MCF 10A (cell line): ENCODE measurements around the gene CYP11A1. TPM values are rescaled to one million over a fixed set of nuclear protein-coding genes. Genes with fewer than 3 reads are reported as not detected.

Experiments
- BruUV-seq: library from RNA; stranded (reverse); fragments of 400-500 nt; replicated peaks from 2 replicates; lab custom pipeline; 2021; lab: Mats Ljungman, UMichigan
- CTCF ChIA-PET: fragments of 300-600 bp; sonication (Branson Sonifier 250); formaldehyde crosslinking; extraction: SDS; loops from one replicate; lab custom pipeline; 2021; ENCODE audit warnings: antibody characterized with exemption, inconsistent platforms; lab: Yijun Ruan, JAX
- POLR2A ChIA-PET: fragments of 300-600, 350-650 bp; sonication (Branson Sonifier 250); formaldehyde crosslinking; extraction: SDS; loops from one replicate; lab custom pipeline; 2020; ENCODE audit warnings: antibody characterized with exemption, inconsistent platforms; lab: Yijun Ruan, JAX
- DNase-seq: peaks from one replicate; pipeline ENCODE4 v3.0.0-alpha.2; 2018; ENCODE audit not compliant: unreplicated experiment
- H3K27ac Mint-ChIP-seq: one replicate; pipeline ENCODE4 v1.8.0; 2022; ENCODE audit warnings: mild to moderate bottlenecking, low read depth, mixed read lengths; ENCODE audit not compliant: unreplicated experiment
- H3K27me3 Mint-ChIP-seq: one replicate; pipeline ENCODE4 v1.8.0; 2022; ENCODE audit warnings: mixed read lengths; ENCODE audit not compliant: insufficient read depth, unreplicated experiment
- H3K36me3 Mint-ChIP-seq: one replicate; pipeline ENCODE4 v1.8.0; 2022; ENCODE audit warnings: mild to moderate bottlenecking, moderate library complexity, mixed read lengths; ENCODE audit not compliant: insufficient read depth, unreplicated experiment
- H3K4me1 Mint-ChIP-seq: one replicate; pipeline ENCODE4 v1.8.0; 2022; ENCODE audit warnings: mixed read lengths; ENCODE audit not compliant: insufficient read depth, unreplicated experiment
- H3K4me3 Mint-ChIP-seq: one replicate; pipeline ENCODE4 v1.8.0; 2022; ENCODE audit warnings: mild to moderate bottlenecking, moderate library complexity, mixed read lengths; ENCODE audit not compliant: unreplicated experiment
- H3K9me3 Mint-ChIP-seq: one replicate; pipeline ENCODE4 v1.8.0; 2022; ENCODE audit warnings: mixed read lengths; ENCODE audit not compliant: unreplicated experiment
- intact Hi-C: fragments of 100-400 bp; cut with micrococcal nuclease; formaldehyde crosslinking; loops from 2 replicates; pipeline ENCODE4 v1.14.1; 2022
- total RNA-seq: library from RNA; stranded (reverse); gene quantifications from 2 replicates; pipeline ENCODE4 v1.2.3, GENCODE V29; 2022
- TF ChIP-seq, protein P1 (sequence below): fragments of 200-600 bp; IDR thresholded peaks from one replicate; pipeline ENCODE4 v1.8.0; 2022; ENCODE audit warnings: antibody characterized with exemption, mild to moderate bottlenecking; ENCODE audit not compliant: unreplicated experiment

The CYP11A1 gene
- total RNA-seq, 1 experiment from 2014 or later: not detected

DNA sequence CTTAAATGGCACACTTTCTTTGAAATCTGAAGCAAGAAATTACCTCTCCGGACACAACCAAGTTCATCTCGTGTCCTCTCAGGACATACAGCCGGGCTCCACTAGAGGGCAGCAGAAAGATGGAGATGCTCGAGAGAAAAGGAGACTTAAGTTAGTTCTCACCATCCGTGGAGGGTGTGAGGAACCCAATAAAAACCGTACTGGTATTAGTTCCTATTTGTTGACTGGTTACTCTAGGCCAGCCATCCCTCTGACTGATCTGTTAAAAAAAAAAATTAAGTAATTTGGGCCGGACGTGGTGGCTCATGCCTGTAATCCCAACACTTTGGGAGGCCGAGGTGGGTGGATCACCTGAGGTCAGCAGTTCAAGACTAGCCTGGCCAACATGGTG lies 7.9 kb upstream of the CYP11A1 start:
- BruUV-seq: no TSS peak
- peaks cover 31% of the 10 kb centered on the region for H3K27me3 Mint-ChIP-seq
- no peaks in the 10 kb centered on the region for H3K9me3 Mint-ChIP-seq

DNA sequence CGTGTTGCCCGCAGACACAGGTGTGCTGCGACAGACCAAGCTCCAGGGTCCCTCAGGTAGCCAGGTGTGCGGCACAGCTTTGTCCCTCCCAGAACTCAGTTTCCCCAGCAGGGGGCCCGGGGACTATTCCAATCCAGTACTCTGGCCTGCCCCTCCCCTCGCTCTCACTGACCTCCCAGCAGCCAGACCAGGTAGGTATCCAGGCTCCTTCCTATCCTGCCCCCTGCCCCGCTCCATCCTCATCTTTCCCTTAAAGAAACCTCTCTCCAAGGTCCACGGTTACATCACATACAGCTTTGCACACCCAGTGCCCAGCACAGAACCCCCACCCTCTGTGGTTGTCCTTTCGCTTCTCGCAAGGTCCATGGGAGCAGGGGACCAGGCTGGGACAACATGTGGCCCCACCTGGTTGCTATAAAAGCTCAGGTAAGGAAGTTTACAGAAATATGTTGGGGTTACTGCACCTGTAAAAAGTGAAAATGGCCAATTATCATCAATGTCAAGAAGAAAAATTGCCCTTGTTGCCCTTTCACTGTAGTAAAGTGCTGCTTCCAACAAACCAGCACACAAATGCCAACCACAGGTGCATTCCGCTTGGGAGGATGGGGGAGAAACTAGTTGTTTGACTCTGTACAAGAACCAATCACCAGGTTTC lies 7.3 kb upstream of the CYP11A1 start:
- Mint-ChIP-seq H3K36me3 (no peaks in the 10 kb centered on the region), H3K27ac (no peak overlapping the region), H3K4me1 (no peaks in the 10 kb centered on the region), H3K4me3 (peak overlapping the region; percentile 78), H3K9me3 (no peaks in the 10 kb centered on the region), H3K27me3 (peaks cover 36% of the 10 kb centered on the region)
- intact Hi-C loops: loop anchor here (1.0 to 10.0 kb wide), 6 partner anchors 64 to 580 kb away; partner anchors contain the start of gene RPP25
- no TSS peak for BruUV-seq
- CTCF ChIA-PET: interaction anchor here (0.6 to 3.5 kb wide), 32 partner anchors 10 to 409 kb away, joined by 3 to 47 read pairs (median 4); partner anchors contain the start of gene SEMA7A
- DNase-seq: no peak
- TF ChIP-seq, protein P1, sequence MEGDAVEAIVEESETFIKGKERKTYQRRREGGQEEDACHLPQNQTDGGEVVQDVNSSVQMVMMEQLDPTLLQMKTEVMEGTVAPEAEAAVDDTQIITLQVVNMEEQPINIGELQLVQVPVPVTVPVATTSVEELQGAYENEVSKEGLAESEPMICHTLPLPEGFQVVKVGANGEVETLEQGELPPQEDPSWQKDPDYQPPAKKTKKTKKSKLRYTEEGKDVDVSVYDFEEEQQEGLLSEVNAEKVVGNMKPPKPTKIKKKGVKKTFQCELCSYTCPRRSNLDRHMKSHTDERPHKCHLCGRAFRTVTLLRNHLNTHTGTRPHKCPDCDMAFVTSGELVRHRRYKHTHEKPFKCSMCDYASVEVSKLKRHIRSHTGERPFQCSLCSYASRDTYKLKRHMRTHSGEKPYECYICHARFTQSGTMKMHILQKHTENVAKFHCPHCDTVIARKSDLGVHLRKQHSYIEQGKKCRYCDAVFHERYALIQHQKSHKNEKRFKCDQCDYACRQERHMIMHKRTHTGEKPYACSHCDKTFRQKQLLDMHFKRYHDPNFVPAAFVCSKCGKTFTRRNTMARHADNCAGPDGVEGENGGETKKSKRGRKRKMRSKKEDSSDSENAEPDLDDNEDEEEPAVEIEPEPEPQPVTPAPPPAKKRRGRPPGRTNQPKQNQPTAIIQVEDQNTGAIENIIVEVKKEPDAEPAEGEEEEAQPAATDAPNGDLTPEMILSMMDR: no peak
- POLR2A ChIA-PET: interaction anchor here (1.0 to 1.9 kb wide), 3 partner anchors 65 to 171 kb away, joined by 3 to 6 read pairs (median 5); no protein-coding TSS in a partner anchor

More for the DNA sequence above, 7.9 kb upstream of the CYP11A1 start:
- Mint-ChIP-seq H3K36me3 (no peaks in the 10 kb centered on the region), H3K27ac (no peak overlapping the region), H3K4me3 (no peak overlapping the region), H3K4me1 (no peaks in the 10 kb centered on the region)
- intact Hi-C loops: loop anchor here (1.0 to 10.0 kb wide), 5 partner anchors 63 to 580 kb away; partner anchors contain the start of gene RPP25
- DNase-seq: peak; percentile 88
- TF ChIP-seq, protein P1: peak; percentile 76
- ChIA-PET POLR2A (interaction anchor here (1.0 to 1.3 kb wide), 2 partner anchors 73 to 170 kb away, joined by 3 to 5 read pairs; no protein-coding TSS in a partner anchor), CTCF (interaction anchor here (0.6 to 3.5 kb wide), 25 partner anchors 10 to 410 kb away, joined by 3 to 47 read pairs (median 5); partner anchors contain the start of gene UBL7)

DNA sequence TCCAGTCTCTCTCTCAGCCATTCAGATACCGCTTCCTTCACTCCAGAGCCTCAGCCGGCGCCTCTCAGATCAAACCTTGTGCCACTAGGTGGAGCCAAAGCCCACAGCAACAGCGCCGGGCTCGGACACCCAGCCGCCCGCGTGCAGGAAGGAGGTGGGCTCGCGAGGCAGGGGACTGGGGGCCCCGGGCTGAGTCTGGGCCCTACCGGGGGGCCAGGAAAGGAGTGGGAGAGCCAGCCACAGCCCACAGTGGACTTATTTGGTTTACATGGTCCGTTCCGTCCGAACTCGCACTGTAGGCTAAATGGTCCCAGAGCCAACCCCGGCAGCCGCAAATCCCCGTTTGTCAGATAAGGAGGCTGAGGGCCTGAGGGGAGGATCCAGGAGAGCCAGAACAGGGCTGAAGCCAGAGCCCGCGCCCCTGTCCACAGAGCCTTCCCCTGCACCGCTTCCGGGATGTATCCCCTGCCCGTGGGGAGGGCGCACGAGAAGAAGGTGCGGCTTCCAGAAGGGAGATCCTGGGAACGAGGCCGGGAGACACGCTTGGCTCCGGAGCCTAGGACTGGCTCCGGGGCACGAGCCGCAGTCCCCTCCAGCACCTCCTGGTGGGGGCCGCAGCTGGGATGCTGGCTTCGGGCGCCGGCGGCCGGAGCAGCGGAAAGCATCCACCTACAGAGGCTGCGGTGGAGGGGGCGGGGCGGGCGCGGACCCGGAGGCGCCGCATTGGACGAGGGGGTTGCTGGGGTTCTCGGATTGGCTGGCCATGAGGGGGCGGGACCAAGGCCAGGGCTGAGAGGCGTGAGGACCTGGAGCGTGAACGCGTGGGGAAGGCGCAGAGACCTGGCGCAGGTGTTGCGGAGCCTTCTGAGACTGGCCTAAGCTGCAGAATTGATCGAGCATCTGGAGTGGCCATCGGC lies 6.5 kb upstream of the CYP11A1 start:
- TF ChIP-seq, protein P1: peak; percentile 82
- Mint-ChIP-seq H3K9me3 (no peaks in the 10 kb centered on the region), H3K36me3 (no peaks in the 10 kb centered on the region), H3K4me1 (no peaks in the 10 kb centered on the region), H3K27ac (no peak overlapping the region), H3K4me3 (peak overlapping the region; percentile 78), H3K27me3 (peaks cover 37% of the 10 kb centered on the region)
- intact Hi-C loops: loop anchor here (1.0 to 10.0 kb wide), 5 partner anchors 173 to 581 kb away; partner anchors contain the start of gene RPP25
- ChIA-PET CTCF (interaction anchor here (0.6 to 3.5 kb wide), 42 partner anchors 10 to 583 kb away, joined by 3 to 47 read pairs (median 4); partner anchors contain the start of gene SEMA7A), POLR2A (interaction anchor here (1.0 to 1.9 kb wide), 3 partner anchors 66 to 171 kb away, joined by 3 to 6 read pairs (median 5); no protein-coding TSS in a partner anchor)
- BruUV-seq: no TSS peak
- DNase-seq: peak; percentile 92
